ENCODE results near the gene HPCA.

GRCh38 chr1:32901823-32902534 lies 15.7 kb downstream of the HPCA start:
- TF ChIP-seq CTCF (IDR thresholded peaks at IDR 0.05; ENCODE audit: low read depth, low read length) (no peak), EZH2phosphoT487 (IDR thresholded peaks at IDR 0.05; ENCODE audit: low read depth) (no peak)
